ENCODE measurements around the gene SPON1. TPM values are rescaled to one million over a fixed set of nuclear protein-coding genes. Genes with fewer than 3 reads are reported as not detected.
"Not testable (repeated sequence)": the region's sequence is repeated elsewhere in the genome, so short reads cannot be mapped to it uniquely, and the experiment has no call there.

SPON1 gene
- total and polyA plus RNA-seq, 9 donors = 15.3 to 35.2 (median 23.3) TPM

- DNase-seq = peak; percentile 7
- no CpG with 5 or more reads among the region's 1 CpG for WGBS (ENCODE audit: insufficient coverage)
- H3K9me3 ChIP-seq (replicated peaks; ENCODE audit: control insufficient read depth, low read depth, low read length) = peaks cover 20% of the 10 kb centered on the region
Observed at GRCh38 chr11:14158393-14158792, 195.9 kb downstream of the SPON1 start.

GRCh38 chr11:14163576-14163975 is 201.1 kb downstream of the SPON1 start:
- H3K36me3 ChIP-seq (ENCODE audit: control insufficient read depth, insufficient read depth, low read length) = no peaks in the 10 kb centered on the region
- peaks cover 1% of the 10 kb centered on the region for H3K9me3 ChIP-seq (replicated peaks; ENCODE audit: control insufficient read depth, low read depth, low read length)
- 82% methylated on average over 1 of the region's 2 CpGs for WGBS (ENCODE audit: insufficient coverage)
- H3K27me3 ChIP-seq (ENCODE audit: control insufficient read depth, insufficient read depth, low read length) = no peaks in the 10 kb centered on the region
- DNase-seq = no peak
- H3K4me1 ChIP-seq (ENCODE audit: control insufficient read depth, insufficient read depth, low read length) = no peaks in the 10 kb centered on the region
- H3K27ac ChIP-seq (ENCODE audit: low read length) = no peak overlapping the region
- H3K4me3 ChIP-seq (ENCODE audit: low read length) = no peak overlapping the region

More at GRCh38 chr11:14158393-14158792, 195.9 kb downstream of the SPON1 start:
- Histone ChIP-seq H3K4me1 (ENCODE audit: control insufficient read depth, insufficient read depth, low read length) (no peaks in the 10 kb centered on the region), H3K27ac (ENCODE audit: low read length) (no peak overlapping the region), H3K27me3 (ENCODE audit: control insufficient read depth, insufficient read depth, low read length) (no peaks in the 10 kb centered on the region), H3K36me3 (ENCODE audit: control insufficient read depth, insufficient read depth, low read length) (no peaks in the 10 kb centered on the region), H3K4me3 (ENCODE audit: low read length) (no peak overlapping the region)

GRCh38 chr11:14173679-14174078 is 211.2 kb downstream of the SPON1 start:
- not testable (repeated sequence) for DNase-seq; H3K27me3 ChIP-seq (ENCODE audit: control insufficient read depth, insufficient read depth, low read length); H3K27ac ChIP-seq (ENCODE audit: low read length); H3K9me3 ChIP-seq (replicated peaks; ENCODE audit: control insufficient read depth, low read depth, low read length); H3K4me3 ChIP-seq (ENCODE audit: low read length); H3K4me1 ChIP-seq (ENCODE audit: control insufficient read depth, insufficient read depth, low read length); H3K36me3 ChIP-seq (ENCODE audit: control insufficient read depth, insufficient read depth, low read length)
- 100% methylated on average over 2 of the region's 7 CpGs for WGBS (ENCODE audit: insufficient coverage)

- H3K27ac ChIP-seq (ENCODE audit: low read length) = no peak overlapping the region
- H3K4me3 ChIP-seq (ENCODE audit: low read length) = no peak overlapping the region
- WGBS (ENCODE audit: insufficient coverage) = 75% methylated on average over 2 of the region's 4 CpGs
- H3K9me3 ChIP-seq (replicated peaks; ENCODE audit: control insufficient read depth, low read depth, low read length) = no peaks in the 10 kb centered on the region
- no peaks in the 10 kb centered on the region for H3K27me3 ChIP-seq (ENCODE audit: control insufficient read depth, insufficient read depth, low read length)
- H3K4me1 ChIP-seq (ENCODE audit: control insufficient read depth, insufficient read depth, low read length) = peaks cover 7% of the 10 kb centered on the region
- H3K36me3 ChIP-seq (ENCODE audit: control insufficient read depth, insufficient read depth, low read length) = no peaks in the 10 kb centered on the region
- DNase-seq = no peak
Observed at GRCh38 chr11:14179116-14179820, 216.7 kb downstream of the SPON1 start.

GRCh38 chr11:14181121-14181520 is 218.6 kb downstream of the SPON1 start:
- Histone ChIP-seq H3K27me3 (ENCODE audit: control insufficient read depth, insufficient read depth, low read length) (no peaks in the 10 kb centered on the region), H3K4me1 (ENCODE audit: control insufficient read depth, insufficient read depth, low read length) (peaks cover 11% of the 10 kb centered on the region), H3K9me3 (replicated peaks; ENCODE audit: control insufficient read depth, low read depth, low read length) (no peaks in the 10 kb centered on the region), H3K4me3 (ENCODE audit: low read length) (no peak overlapping the region), H3K27ac (ENCODE audit: low read length) (no peak overlapping the region), H3K36me3 (ENCODE audit: control insufficient read depth, insufficient read depth, low read length) (no peaks in the 10 kb centered on the region)
- DNase-seq = peak; percentile 45

- Histone ChIP-seq H3K4me1 (ENCODE audit: control insufficient read depth, insufficient read depth, low read length) (peaks cover 15% of the 10 kb centered on the region), H3K9me3 (replicated peaks; ENCODE audit: control insufficient read depth, low read depth, low read length) (no peaks in the 10 kb centered on the region), H3K4me3 (ENCODE audit: low read length) (no peak overlapping the region), H3K27me3 (ENCODE audit: control insufficient read depth, insufficient read depth, low read length) (no peaks in the 10 kb centered on the region), H3K27ac (ENCODE audit: low read length) (no peak overlapping the region), H3K36me3 (ENCODE audit: control insufficient read depth, insufficient read depth, low read length) (no peaks in the 10 kb centered on the region)
- DNase-seq = no peak
- WGBS (ENCODE audit: insufficient coverage) = no CpG with 5 or more reads among the region's 2 CpGs
Observed at GRCh38 chr11:14182833-14183364, 220.4 kb downstream of the SPON1 start.

- DNase-seq = no peak
- Histone ChIP-seq H3K4me3 (ENCODE audit: low read length) (no peak overlapping the region), H3K9me3 (replicated peaks; ENCODE audit: control insufficient read depth, low read depth, low read length) (no peaks in the 10 kb centered on the region), H3K36me3 (ENCODE audit: control insufficient read depth, insufficient read depth, low read length) (no peaks in the 10 kb centered on the region), H3K27me3 (ENCODE audit: control insufficient read depth, insufficient read depth, low read length) (no peaks in the 10 kb centered on the region), H3K27ac (ENCODE audit: low read length) (no peak overlapping the region), H3K4me1 (ENCODE audit: control insufficient read depth, insufficient read depth, low read length) (peaks cover 15% of the 10 kb centered on the region)
- 74% methylated on average over 3 of the region's 4 CpGs for WGBS (ENCODE audit: insufficient coverage)
Observed at GRCh38 chr11:14184028-14184940, 221.8 kb downstream of the SPON1 start.

GRCh38 chr11:14185461-14185860 is 222.9 kb downstream of the SPON1 start:
- no peak overlapping the region for H3K27ac ChIP-seq (ENCODE audit: low read length)
- H3K4me3 ChIP-seq (ENCODE audit: low read length) = no peak overlapping the region
- no CpG with 5 or more reads among the region's 1 CpG for WGBS (ENCODE audit: insufficient coverage)
- H3K27me3 ChIP-seq (ENCODE audit: control insufficient read depth, insufficient read depth, low read length) = no peaks in the 10 kb centered on the region
- no peak for DNase-seq
- no peaks in the 10 kb centered on the region for H3K9me3 ChIP-seq (replicated peaks; ENCODE audit: control insufficient read depth, low read depth, low read length)
- peaks cover 15% of the 10 kb centered on the region for H3K4me1 ChIP-seq (ENCODE audit: control insufficient read depth, insufficient read depth, low read length)
- no peaks in the 10 kb centered on the region for H3K36me3 ChIP-seq (ENCODE audit: control insufficient read depth, insufficient read depth, low read length)

- Histone ChIP-seq H3K36me3 (ENCODE audit: control insufficient read depth, insufficient read depth, low read length) (no peaks in the 10 kb centered on the region), H3K4me1 (ENCODE audit: control insufficient read depth, insufficient read depth, low read length) (peaks cover 11% of the 10 kb centered on the region), H3K9me3 (replicated peaks; ENCODE audit: control insufficient read depth, low read depth, low read length) (no peaks in the 10 kb centered on the region), H3K27ac (ENCODE audit: low read length) (no peak overlapping the region), H3K27me3 (ENCODE audit: control insufficient read depth, insufficient read depth, low read length) (no peaks in the 10 kb centered on the region), H3K4me3 (ENCODE audit: low read length) (no peak overlapping the region)
- DNase-seq = peak; percentile 88
Observed at GRCh38 chr11:14186046-14186775, 223.7 kb downstream of the SPON1 start.

- no peaks in the 10 kb centered on the region for H3K36me3 ChIP-seq (ENCODE audit: control insufficient read depth, insufficient read depth, low read length)
- H3K27ac ChIP-seq (ENCODE audit: low read length) = no peak overlapping the region
- no CpG with 5 or more reads among the region's 3 CpGs for WGBS (ENCODE audit: insufficient coverage)
- no peaks in the 10 kb centered on the region for H3K27me3 ChIP-seq (ENCODE audit: control insufficient read depth, insufficient read depth, low read length)
- DNase-seq = no peak
- peaks cover 14% of the 10 kb centered on the region for H3K4me1 ChIP-seq (ENCODE audit: control insufficient read depth, insufficient read depth, low read length)
- H3K9me3 ChIP-seq (replicated peaks; ENCODE audit: control insufficient read depth, low read depth, low read length) = no peaks in the 10 kb centered on the region
- no peak overlapping the region for H3K4me3 ChIP-seq (ENCODE audit: low read length)
Observed at GRCh38 chr11:14189874-14190273, 227.4 kb downstream of the SPON1 start.

Data from muscle of leg (tissue), 11 donors.